MCF 10A (cell line): ENCODE measurements around the gene POLN. TPM values are rescaled to one million over a fixed set of nuclear protein-coding genes. Genes with fewer than 3 reads are reported as not detected.

Experiments used
- BruUV-seq: library from RNA; stranded (reverse); fragments of 400-500 nt; replicated peaks from 2 replicates; lab custom pipeline; 2021; lab: Mats Ljungman, UMichigan
- CTCF ChIA-PET: fragments of 300-600 bp; sonication (Branson Sonifier 250); formaldehyde crosslinking; extraction: SDS; loops from one replicate; lab custom pipeline; 2021; ENCODE audit warnings: antibody characterized with exemption, inconsistent platforms; lab: Yijun Ruan, JAX
- POLR2A ChIA-PET: fragments of 300-600, 350-650 bp; sonication (Branson Sonifier 250); formaldehyde crosslinking; extraction: SDS; loops from one replicate; lab custom pipeline; 2020; ENCODE audit warnings: antibody characterized with exemption, inconsistent platforms; lab: Yijun Ruan, JAX
- DNase-seq: peaks from one replicate; pipeline ENCODE4 v3.0.0-alpha.2; 2018; ENCODE audit not compliant: unreplicated experiment
- H3K27ac Mint-ChIP-seq: one replicate; pipeline ENCODE4 v1.8.0; 2022; ENCODE audit warnings: mild to moderate bottlenecking, low read depth, mixed read lengths; ENCODE audit not compliant: unreplicated experiment
- H3K27me3 Mint-ChIP-seq: one replicate; pipeline ENCODE4 v1.8.0; 2022; ENCODE audit warnings: mixed read lengths; ENCODE audit not compliant: insufficient read depth, unreplicated experiment
- H3K36me3 Mint-ChIP-seq: one replicate; pipeline ENCODE4 v1.8.0; 2022; ENCODE audit warnings: mild to moderate bottlenecking, moderate library complexity, mixed read lengths; ENCODE audit not compliant: insufficient read depth, unreplicated experiment
- H3K4me1 Mint-ChIP-seq: one replicate; pipeline ENCODE4 v1.8.0; 2022; ENCODE audit warnings: mixed read lengths; ENCODE audit not compliant: insufficient read depth, unreplicated experiment
- H3K4me3 Mint-ChIP-seq: one replicate; pipeline ENCODE4 v1.8.0; 2022; ENCODE audit warnings: mild to moderate bottlenecking, moderate library complexity, mixed read lengths; ENCODE audit not compliant: unreplicated experiment
- H3K9me3 Mint-ChIP-seq: one replicate; pipeline ENCODE4 v1.8.0; 2022; ENCODE audit warnings: mixed read lengths; ENCODE audit not compliant: unreplicated experiment
- intact Hi-C: fragments of 100-400 bp; cut with micrococcal nuclease; formaldehyde crosslinking; loops from 2 replicates; pipeline ENCODE4 v1.14.1; 2022
- total RNA-seq: library from RNA; stranded (reverse); gene quantifications from 2 replicates; pipeline ENCODE4 v1.2.3, GENCODE V29; 2022
- TF ChIP-seq, protein P1 (sequence below): fragments of 200-600 bp; IDR thresholded peaks from one replicate; pipeline ENCODE4 v1.8.0; 2022; ENCODE audit warnings: antibody characterized with exemption, mild to moderate bottlenecking; ENCODE audit not compliant: unreplicated experiment

Gene POLN
- total RNA-seq, 1 experiment from 2014 or later, result 3.1 TPM

DNA sequence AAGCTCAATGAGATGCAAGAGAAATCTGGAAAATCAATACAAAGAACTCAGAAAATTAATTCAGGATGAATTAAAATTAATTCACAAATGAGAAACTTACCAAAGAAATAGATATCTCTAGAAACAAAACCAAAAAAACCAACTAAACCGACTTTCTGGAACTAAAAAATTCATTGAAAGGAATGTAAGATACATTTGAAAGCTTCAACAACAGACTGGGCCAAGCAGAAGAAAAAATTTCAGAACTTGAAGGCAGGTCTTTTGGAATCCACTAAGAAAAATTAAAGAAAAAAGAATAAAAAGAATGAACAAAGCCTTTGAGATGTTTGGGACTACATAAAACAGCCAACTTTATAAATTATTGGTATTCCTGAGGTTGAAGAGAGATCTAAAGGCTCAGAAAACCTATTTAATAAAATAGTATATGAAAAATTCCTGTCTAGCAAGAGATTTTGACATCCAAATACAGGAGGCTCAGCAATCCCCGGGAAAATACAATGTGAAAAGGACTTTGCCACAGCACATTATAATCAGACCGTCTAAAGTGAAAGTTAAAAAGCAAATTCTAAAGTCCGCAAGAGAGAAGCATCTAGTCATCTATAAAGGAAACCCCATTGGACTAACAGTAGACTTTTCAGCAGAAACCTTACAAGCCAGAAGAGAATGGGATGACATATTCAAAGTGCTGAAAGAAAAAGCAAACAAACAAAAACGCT, 138.6 kb downstream of the POLN start:
- ChIA-PET POLR2A (interaction anchor here (0.8 kb wide), 1 partner anchor 420 kb away, joined by 3 read pairs; no protein-coding TSS in a partner anchor), CTCF (no interaction called here)
- TF ChIP-seq, protein P1, sequence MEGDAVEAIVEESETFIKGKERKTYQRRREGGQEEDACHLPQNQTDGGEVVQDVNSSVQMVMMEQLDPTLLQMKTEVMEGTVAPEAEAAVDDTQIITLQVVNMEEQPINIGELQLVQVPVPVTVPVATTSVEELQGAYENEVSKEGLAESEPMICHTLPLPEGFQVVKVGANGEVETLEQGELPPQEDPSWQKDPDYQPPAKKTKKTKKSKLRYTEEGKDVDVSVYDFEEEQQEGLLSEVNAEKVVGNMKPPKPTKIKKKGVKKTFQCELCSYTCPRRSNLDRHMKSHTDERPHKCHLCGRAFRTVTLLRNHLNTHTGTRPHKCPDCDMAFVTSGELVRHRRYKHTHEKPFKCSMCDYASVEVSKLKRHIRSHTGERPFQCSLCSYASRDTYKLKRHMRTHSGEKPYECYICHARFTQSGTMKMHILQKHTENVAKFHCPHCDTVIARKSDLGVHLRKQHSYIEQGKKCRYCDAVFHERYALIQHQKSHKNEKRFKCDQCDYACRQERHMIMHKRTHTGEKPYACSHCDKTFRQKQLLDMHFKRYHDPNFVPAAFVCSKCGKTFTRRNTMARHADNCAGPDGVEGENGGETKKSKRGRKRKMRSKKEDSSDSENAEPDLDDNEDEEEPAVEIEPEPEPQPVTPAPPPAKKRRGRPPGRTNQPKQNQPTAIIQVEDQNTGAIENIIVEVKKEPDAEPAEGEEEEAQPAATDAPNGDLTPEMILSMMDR, result no peak
- H3K4me1 Mint-ChIP-seq, result peaks cover 18% of the 10 kb centered on the region
- BruUV-seq, result no TSS peak
- intact Hi-C loops, result no loop called here
- no peak overlapping the region for H3K27ac Mint-ChIP-seq
- no peaks in the 10 kb centered on the region for H3K36me3 Mint-ChIP-seq
- DNase-seq, result no peak
- H3K9me3 Mint-ChIP-seq, result peaks cover 16% of the 10 kb centered on the region
- no peak overlapping the region for H3K4me3 Mint-ChIP-seq
- H3K27me3 Mint-ChIP-seq, result no peaks in the 10 kb centered on the region

DNA sequence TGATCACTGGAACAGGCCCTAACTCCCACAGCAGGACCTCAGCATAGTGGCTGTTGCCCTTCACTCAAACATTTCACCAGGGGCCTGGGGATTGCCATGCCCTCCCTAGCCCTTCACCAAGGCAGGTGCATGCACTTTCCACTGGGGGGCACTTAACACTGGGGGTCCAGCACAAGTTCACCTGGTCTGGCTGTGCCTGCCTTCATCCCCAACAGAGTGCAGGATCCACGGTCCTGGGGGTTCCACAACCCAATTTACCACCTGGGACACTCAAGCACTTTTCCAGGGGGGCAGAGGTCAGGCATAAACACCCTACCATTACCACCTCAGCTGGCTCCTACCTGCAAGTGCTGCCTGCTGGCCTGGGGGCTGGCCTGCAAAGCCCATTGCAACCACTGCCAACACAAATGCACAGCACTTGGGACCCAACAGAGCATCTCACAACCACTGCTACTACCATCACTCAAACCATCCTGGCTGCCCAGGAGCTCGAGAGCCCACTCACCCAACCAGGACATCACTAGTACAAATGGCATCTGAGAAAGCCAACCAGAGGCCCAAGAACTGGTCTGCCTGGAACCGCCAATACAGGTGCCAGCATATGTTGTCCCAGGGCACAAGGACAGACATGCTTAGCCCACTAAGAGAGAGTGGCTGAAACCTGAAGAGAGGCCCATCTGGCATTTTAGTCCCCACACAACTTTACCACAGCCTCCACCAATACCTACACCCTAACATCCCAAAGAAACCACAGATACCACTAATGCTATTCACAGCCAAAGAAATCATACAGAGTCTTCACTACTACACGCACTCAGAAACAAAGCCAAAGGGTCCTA, 139.7 kb downstream of the POLN start:
- CTCF ChIA-PET, result interaction anchor here (0.8 kb wide), 1 partner anchor 40 kb away, joined by 3 read pairs; no protein-coding TSS in a partner anchor
- H3K27me3 Mint-ChIP-seq, result no peaks in the 10 kb centered on the region
- TF ChIP-seq, protein P1, result no peak
- no peak for DNase-seq
- POLR2A ChIA-PET, result interaction anchor here (0.6 to 0.9 kb wide), 2 partner anchors 20 to 56 kb away, joined by 3 read pairs; no protein-coding TSS in a partner anchor
- H3K36me3 Mint-ChIP-seq, result peaks cover 3% of the 10 kb centered on the region
- no peak overlapping the region for H3K4me3 Mint-ChIP-seq
- peaks cover 18% of the 10 kb centered on the region for H3K4me1 Mint-ChIP-seq
- peaks cover 16% of the 10 kb centered on the region for H3K9me3 Mint-ChIP-seq
- no TSS peak for BruUV-seq
- intact Hi-C loops, result no loop called here
- H3K27ac Mint-ChIP-seq, result no peak overlapping the region

DNA sequence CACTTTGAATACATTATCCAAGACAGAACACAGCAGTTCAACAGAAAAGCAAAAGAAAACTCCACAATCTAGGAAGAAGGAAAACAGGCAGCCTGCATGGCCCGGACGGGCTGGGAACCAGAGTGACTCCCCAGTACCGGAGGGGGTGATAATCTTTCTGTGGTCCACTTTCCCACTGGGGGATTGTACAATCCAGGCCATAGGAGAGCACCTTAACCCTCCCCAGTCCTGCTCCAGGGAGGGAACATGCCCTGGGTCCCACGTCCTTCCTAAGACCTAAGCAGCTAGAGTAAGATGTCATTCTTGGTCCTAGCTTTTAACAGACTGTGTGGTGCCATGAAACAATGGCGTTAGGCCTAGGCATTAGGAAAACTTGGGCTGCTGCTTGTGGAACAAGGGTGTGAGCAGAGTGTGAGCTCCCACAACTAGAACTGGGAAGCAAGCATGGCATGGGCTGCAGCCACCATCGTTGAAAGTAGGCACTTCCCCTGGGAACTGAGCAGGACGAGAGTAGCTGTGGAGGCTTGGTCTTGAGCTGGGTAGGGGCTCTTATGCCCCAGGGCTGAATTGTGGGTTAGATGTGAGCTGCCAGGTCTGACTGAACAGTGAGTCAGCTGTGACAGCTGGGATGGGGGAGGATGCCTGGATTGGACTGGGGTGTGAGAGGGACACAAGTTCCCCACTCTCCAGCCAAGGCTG, 140.4 kb downstream of the POLN start:
- POLR2A ChIA-PET, result interaction anchor here (0.6 to 0.9 kb wide), 2 partner anchors 21 to 56 kb away, joined by 3 read pairs; no protein-coding TSS in a partner anchor
- Mint-ChIP-seq H3K4me1 (peaks cover 18% of the 10 kb centered on the region), H3K4me3 (no peak overlapping the region), H3K27ac (no peak overlapping the region), H3K9me3 (peaks cover 21% of the 10 kb centered on the region), H3K27me3 (no peaks in the 10 kb centered on the region), H3K36me3 (peaks cover 7% of the 10 kb centered on the region)
- TF ChIP-seq, protein P1, result no peak
- CTCF ChIA-PET, result interaction anchor here (0.6 to 0.8 kb wide), 2 partner anchors 39 to 119 kb away, joined by 3 read pairs; no protein-coding TSS in a partner anchor
- DNase-seq, result peak; percentile 75
- BruUV-seq, result no TSS peak
- intact Hi-C loops, result no loop called here
